ENCODE results near the gene SPOP. TPM values are rescaled to one million over a fixed set of nuclear protein-coding genes. Genes with fewer than 3 reads are reported as not detected.

Gene SPOP
- total RNA-seq, 4 donors from 2014 or later, result 27.5 to 57.5 (median 53.5) TPM

DNA sequence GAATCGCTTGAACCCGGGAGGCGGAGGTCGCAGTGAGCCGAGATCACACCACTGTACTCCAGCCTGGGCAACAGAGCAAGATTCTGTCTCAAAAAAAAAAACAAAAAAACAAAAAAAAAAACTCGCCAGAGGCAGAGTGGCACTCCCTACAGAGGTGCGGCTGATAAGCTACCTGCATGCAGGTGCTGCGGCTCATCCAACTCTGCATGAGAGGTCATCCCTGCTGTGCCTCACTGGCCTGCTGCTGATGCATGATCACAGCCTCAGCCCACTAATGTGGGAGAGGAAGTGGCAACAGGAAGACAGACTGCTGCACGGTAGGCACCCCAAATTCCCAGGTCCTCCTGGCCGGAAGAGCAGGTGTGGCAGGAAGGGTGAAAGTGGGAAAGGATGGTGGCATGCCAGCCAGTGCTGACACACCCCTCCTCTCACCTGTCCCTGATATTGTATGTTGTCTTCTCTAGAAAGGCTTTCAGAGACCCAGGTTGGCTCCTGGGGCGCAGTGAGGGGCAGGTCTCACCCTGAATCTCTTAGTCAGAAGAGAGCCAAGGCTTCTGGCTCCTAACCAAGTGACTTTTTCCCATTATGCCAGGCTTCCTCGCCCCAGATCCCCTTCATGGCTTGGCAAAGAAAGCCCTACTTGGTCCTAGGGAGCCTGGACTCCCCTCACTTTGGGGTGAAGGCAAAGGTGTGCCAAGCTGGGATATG is 90.4 kb downstream of the SPOP start:
- intact Hi-C loops (cut with DNase I; ENCODE audit: low total_unique reads), result no loop called here
- no peak overlapping the region for H3K4me3 ChIP-seq
- TF ChIP-seq POLR2A (IDR thresholded peaks at IDR 0.05), result no peak
- TF ChIP-seq, protein P1, sequence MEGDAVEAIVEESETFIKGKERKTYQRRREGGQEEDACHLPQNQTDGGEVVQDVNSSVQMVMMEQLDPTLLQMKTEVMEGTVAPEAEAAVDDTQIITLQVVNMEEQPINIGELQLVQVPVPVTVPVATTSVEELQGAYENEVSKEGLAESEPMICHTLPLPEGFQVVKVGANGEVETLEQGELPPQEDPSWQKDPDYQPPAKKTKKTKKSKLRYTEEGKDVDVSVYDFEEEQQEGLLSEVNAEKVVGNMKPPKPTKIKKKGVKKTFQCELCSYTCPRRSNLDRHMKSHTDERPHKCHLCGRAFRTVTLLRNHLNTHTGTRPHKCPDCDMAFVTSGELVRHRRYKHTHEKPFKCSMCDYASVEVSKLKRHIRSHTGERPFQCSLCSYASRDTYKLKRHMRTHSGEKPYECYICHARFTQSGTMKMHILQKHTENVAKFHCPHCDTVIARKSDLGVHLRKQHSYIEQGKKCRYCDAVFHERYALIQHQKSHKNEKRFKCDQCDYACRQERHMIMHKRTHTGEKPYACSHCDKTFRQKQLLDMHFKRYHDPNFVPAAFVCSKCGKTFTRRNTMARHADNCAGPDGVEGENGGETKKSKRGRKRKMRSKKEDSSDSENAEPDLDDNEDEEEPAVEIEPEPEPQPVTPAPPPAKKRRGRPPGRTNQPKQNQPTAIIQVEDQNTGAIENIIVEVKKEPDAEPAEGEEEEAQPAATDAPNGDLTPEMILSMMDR (IDR thresholded peaks at IDR 0.05 in 4 of 5, conservative IDR thresholded peaks at IDR 0.05 in 1 of 5), result no peak

DNA sequence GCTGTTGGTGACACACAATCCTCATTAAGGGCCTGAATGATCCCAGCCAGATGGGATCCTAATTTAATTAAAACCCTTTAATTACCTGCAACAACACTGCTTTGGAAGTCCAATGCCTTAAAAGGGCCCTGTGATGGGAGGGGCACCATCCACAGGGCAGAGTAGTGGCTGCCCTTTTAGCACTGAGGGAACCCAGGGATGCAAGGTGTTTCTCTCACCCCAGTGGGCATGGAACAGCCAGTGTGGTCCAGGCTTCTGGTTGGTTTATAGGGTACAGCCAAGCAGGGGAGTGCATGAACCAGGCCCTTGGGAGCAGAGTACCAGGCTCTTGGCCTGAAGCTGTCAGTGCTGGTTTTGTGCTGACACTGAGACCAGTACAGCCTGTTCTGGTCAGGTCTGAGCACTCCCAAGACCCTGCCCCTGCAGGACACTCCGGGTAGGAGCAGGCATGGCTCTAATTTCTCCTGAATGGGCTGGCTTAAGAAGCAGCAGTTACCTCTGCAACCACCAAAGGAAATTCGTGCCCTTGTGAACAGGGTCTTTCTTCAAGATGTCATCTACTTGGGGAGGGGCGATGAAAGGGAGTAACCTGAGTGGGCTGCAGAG is 92.4 kb downstream of the SPOP start:
- H3K27me3 ChIP-seq, result no peaks in the 10 kb centered on the region
- H3K36me3 ChIP-seq, result no peaks in the 10 kb centered on the region
- H3K4me3 ChIP-seq, result no peak overlapping the region
- ATAC-seq (no peak), DNase-seq (no peak)
- in situ Hi-C loops (cut with MboI; ENCODE audit: low sequenced_read_pairs in 4 of 4) (no loop called here), intact Hi-C loops (cut with DNase I; ENCODE audit: low total_unique reads) (no loop called here)
- H3K4me1 ChIP-seq, result no peaks in the 10 kb centered on the region
- TF ChIP-seq POLR2A (IDR thresholded peaks at IDR 0.05), result no peak
- TF ChIP-seq, protein P1 (IDR thresholded peaks at IDR 0.05 in 4 of 5, conservative IDR thresholded peaks at IDR 0.05 in 1 of 5), result no peak
- H3K9me3 ChIP-seq, result no peaks in the 10 kb centered on the region
- H3K27ac ChIP-seq, result no peak overlapping the region

More for the DNA sequence above, 90.4 kb downstream of the SPOP start:
- H3K9me3 ChIP-seq, result no peaks in the 10 kb centered on the region
- in situ Hi-C loops (cut with MboI; ENCODE audit: low sequenced_read_pairs in 4 of 4), result no loop called here
- no peaks in the 10 kb centered on the region for H3K4me1 ChIP-seq
- DNase-seq (no peak), ATAC-seq (no peak)
- H3K27me3 ChIP-seq, result no peaks in the 10 kb centered on the region
- H3K36me3 ChIP-seq, result no peaks in the 10 kb centered on the region
- no peak overlapping the region for H3K27ac ChIP-seq

DNA sequence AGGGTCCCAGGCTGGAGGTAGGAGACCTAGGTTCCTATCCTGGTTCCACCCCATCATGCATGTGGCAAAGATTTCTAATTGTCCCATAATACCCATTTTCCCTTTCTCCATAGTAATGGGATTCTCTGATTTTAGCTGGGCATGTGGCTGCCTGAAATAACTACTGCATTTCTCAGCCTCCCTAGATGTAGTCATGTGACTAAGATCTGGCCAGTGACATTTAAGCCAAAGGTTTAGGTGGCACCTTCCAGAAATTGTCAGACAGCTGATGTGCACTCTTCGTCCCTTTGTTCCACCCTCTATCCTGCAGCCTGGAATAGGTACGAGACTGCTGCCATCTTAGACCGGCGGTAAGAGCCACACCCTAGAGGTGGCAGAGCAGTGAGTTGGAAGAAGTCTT is 94.0 kb downstream of the SPOP start:
- in situ Hi-C loops (cut with MboI; ENCODE audit: low sequenced_read_pairs in 4 of 4) (no loop called here), intact Hi-C loops (cut with DNase I; ENCODE audit: low total_unique reads) (no loop called here)
- DNase-seq (no peak), ATAC-seq (no peak)
- H3K9me3 ChIP-seq, result no peaks in the 10 kb centered on the region
- H3K27me3 ChIP-seq, result no peaks in the 10 kb centered on the region
- TF ChIP-seq, protein P1 (IDR thresholded peaks at IDR 0.05 in 4 of 5, conservative IDR thresholded peaks at IDR 0.05 in 1 of 5), result no peak
- no peak for TF ChIP-seq POLR2A (IDR thresholded peaks at IDR 0.05)
- H3K27ac ChIP-seq, result no peak overlapping the region
- no peaks in the 10 kb centered on the region for H3K36me3 ChIP-seq
- no peaks in the 10 kb centered on the region for H3K4me1 ChIP-seq
- no peak overlapping the region for H3K4me3 ChIP-seq

GRCh38 chr17:49583226-49583625 is 94.7 kb downstream of the SPOP start:
- intact Hi-C loops (cut with DNase I; ENCODE audit: low total_unique reads), result no loop called here
- H3K27ac ChIP-seq, result no peak overlapping the region
- no peak for DNase-seq

More at GRCh38 chr17:49583226-49583625, 94.7 kb downstream of the SPOP start:
- Histone ChIP-seq H3K9me3 (no peaks in the 10 kb centered on the region), H3K4me3 (no peak overlapping the region), H3K27me3 (no peaks in the 10 kb centered on the region), H3K4me1 (no peaks in the 10 kb centered on the region), H3K36me3 (no peaks in the 10 kb centered on the region)
- no peak for ATAC-seq
- in situ Hi-C loops (cut with MboI; ENCODE audit: low sequenced_read_pairs in 4 of 4), result no loop called here
- TF ChIP-seq, protein P1 (IDR thresholded peaks at IDR 0.05 in 4 of 5, conservative IDR thresholded peaks at IDR 0.05 in 1 of 5), result no peak
- no peak for TF ChIP-seq POLR2A (IDR thresholded peaks at IDR 0.05)

Data from gastrocnemius medialis (tissue), 4 donors.